HEK293 (cell line): ENCODE results near the gene ME2.

Experiments
- CTCF ChIA-PET: fragments of 350-600 bp; formaldehyde crosslinking; extraction: SDS; loops from one replicate; lab custom pipeline; 2021; ENCODE audit warnings: antibody characterized with exemption; lab: Yijun Ruan, JAX
- POLR2A ChIA-PET: fragments of 300-600 bp; formaldehyde crosslinking; extraction: SDS; loops from one replicate; lab custom pipeline; 2020; ENCODE audit warnings: antibody characterized with exemption, inconsistent platforms; lab: Yijun Ruan, JAX
- H3K27ac ChIP-seq: fragments of 200-500 bp; sonication (Bioruptor generic); 2 replicates; pipeline ENCODE4 v1.5.1; 2014; ENCODE audit warnings: low read depth, low read length, control low read depth, inconsistent platforms; ENCODE audit errors: extremely low read depth
- H3K36me3 ChIP-seq, 2 experiments: fragments of 200-500 bp in 1 of 2; sonication (Bioruptor generic) in 1 of 2; 1 replicate in 1 of 2; 2 replicates in 1 of 2; pipeline ENCODE4 v1.5.1; 2014 to 2017; ENCODE audit warnings: inconsistent platforms in 2 of 2, low read length in 2 of 2; ENCODE audit not compliant: control insufficient read depth in 2 of 2, insufficient read depth in 1 of 2
- H3K4me1 ChIP-seq: fragments of 200-500 bp; sonication (Bioruptor generic); 2 replicates; pipeline ENCODE4 v1.5.1; 2014; ENCODE audit warnings: mild to moderate bottlenecking, low read length, inconsistent platforms; ENCODE audit not compliant: control insufficient read depth, insufficient read depth
- H3K4me3 ChIP-seq: 2 replicates; pipeline ENCODE4 v1.5.1; 2011; ENCODE audit warnings: low read depth, mild to moderate bottlenecking, control low read depth, low read length, moderate library complexity
- H3K9me3 ChIP-seq: fragments of 200-500 bp; sonication (Bioruptor generic); 2 replicates; pipeline ENCODE4 v1.5.1; 2014; ENCODE audit warnings: low read depth, low read length, inconsistent platforms; ENCODE audit not compliant: control insufficient read depth, insufficient read depth
- BCL11B ChIP-seq: fragments of 450-650 bp; formaldehyde crosslinking; IDR thresholded peaks from 2 replicates; pipeline ENCODE4 v1.5.1; 2016; ENCODE audit warnings: low read depth, missing biosample characterization, missing genetic modification characterization
- HOXC10 ChIP-seq: sonication (generic); formaldehyde crosslinking; IDR thresholded peaks from 2 replicates; pipeline ENCODE4 v1.8.1; 2023; ENCODE audit warnings: mild to moderate bottlenecking, missing genetic modification reagents
- KLF16 ChIP-seq: fragments of 450-650 bp; formaldehyde crosslinking; IDR thresholded peaks from 2 replicates; pipeline ENCODE4 v1.5.1; 2017; ENCODE audit warnings: missing biosample characterization, missing genetic modification characterization
- OSR2 ChIP-seq: fragments of 450-650 bp; formaldehyde crosslinking; IDR thresholded peaks from 2 replicates; pipeline ENCODE4 v1.5.1; 2016; ENCODE audit warnings: missing biosample characterization, missing genetic modification characterization
- PRDM6 ChIP-seq: fragments of 450-650 bp; formaldehyde crosslinking; IDR thresholded peaks from 2 replicates; pipeline ENCODE4 v1.5.1; 2017; ENCODE audit warnings: missing biosample characterization, missing genetic modification characterization
- REST ChIP-seq: fragments of 450-650 bp; formaldehyde crosslinking; IDR thresholded peaks from 2 replicates; pipeline ENCODE4 v1.5.1; 2016; ENCODE audit warnings: missing biosample characterization, missing genetic modification characterization
- ZBTB48 ChIP-seq: fragments of 450-650 bp; formaldehyde crosslinking; IDR thresholded peaks from 2 replicates; pipeline ENCODE4 v1.5.1; 2016; ENCODE audit warnings: missing biosample characterization, missing genetic modification characterization
- ZNF121 ChIP-seq: fragments of 450-650 bp; formaldehyde crosslinking; IDR thresholded peaks from 2 replicates; pipeline ENCODE4 v1.5.1; 2016; ENCODE audit warnings: missing biosample characterization, missing genetic modification characterization
- ZNF138 ChIP-seq: fragments of 450-650 bp; formaldehyde crosslinking; IDR thresholded peaks from 2 replicates; pipeline ENCODE4 v1.5.1; 2016; ENCODE audit warnings: missing biosample characterization, missing genetic modification characterization, borderline replicate concordance
- ZNF24 ChIP-seq: fragments of 450-650 bp; formaldehyde crosslinking; IDR thresholded peaks from 2 replicates; pipeline ENCODE4 v1.5.1; 2016; ENCODE audit warnings: missing biosample characterization, missing genetic modification characterization
- ZNF394 ChIP-seq: fragments of 450-650 bp; formaldehyde crosslinking; IDR thresholded peaks from 2 replicates; pipeline ENCODE4 v1.5.1; 2016; ENCODE audit warnings: missing biosample characterization, missing genetic modification characterization, mild to moderate bottlenecking, moderate library complexity, borderline replicate concordance
- ZNF449 ChIP-seq: fragments of 450-650 bp; formaldehyde crosslinking; IDR thresholded peaks from 2 replicates; pipeline ENCODE4 v1.5.1; 2017; ENCODE audit warnings: missing biosample characterization, mild to moderate bottlenecking, missing genetic modification characterization, moderate library complexity
- ZNF571 ChIP-seq: fragments of 450-650 bp; formaldehyde crosslinking; IDR thresholded peaks from 2 replicates; pipeline ENCODE4 v1.5.0; 2017; ENCODE audit warnings: missing biosample characterization, missing genetic modification characterization
- ZNF585B ChIP-seq: fragments of 450-650 bp; formaldehyde crosslinking; IDR thresholded peaks from 2 replicates; pipeline ENCODE4 v1.5.1; 2016; ENCODE audit warnings: missing biosample characterization, missing genetic modification characterization
- ZNF626 ChIP-seq: fragments of 450-650 bp; sonication (Bioruptor Pico); formaldehyde crosslinking; IDR thresholded peaks from 2 replicates; pipeline ENCODE4 v1.5.1; 2018; ENCODE audit warnings: missing biosample characterization, missing genetic modification characterization, inconsistent platforms
- ZSCAN16 ChIP-seq: fragments of 450-650 bp; formaldehyde crosslinking; IDR thresholded peaks from 2 replicates; pipeline ENCODE4 v1.5.1; 2016; ENCODE audit warnings: missing biosample characterization, missing genetic modification characterization
- ZXDB ChIP-seq: fragments of 450-650 bp; formaldehyde crosslinking; IDR thresholded peaks from 2 replicates; pipeline ENCODE4 v1.5.1; 2016; ENCODE audit warnings: missing biosample characterization, missing genetic modification characterization
- TF ChIP-seq, protein P1 (sequence below): fragments of 450-650 bp; formaldehyde crosslinking; IDR thresholded peaks from 2 replicates; pipeline ENCODE4 v1.5.1; 2017; ENCODE audit warnings: missing biosample characterization, missing genetic modification characterization
- TF ChIP-seq, protein P2 (sequence below): fragments of 450-650 bp; formaldehyde crosslinking; IDR thresholded peaks from 2 replicates; pipeline ENCODE4 v1.5.1; 2016; ENCODE audit warnings: missing biosample characterization, missing genetic modification characterization

The ME2 gene

GRCh38 chr18:50844960-50845359 is 34.0 kb upstream of the ME2 start:
- no peaks in the 10 kb centered on the region for H3K9me3 ChIP-seq
- CTCF ChIA-PET, result no interaction called here
- peaks cover 3% of the 10 kb centered on the region; the same call in 1 of the 2 replicates for H3K4me1 ChIP-seq
- no peak for TF ChIP-seq PRDM6 (tag by site-specific recombination)
- no peak for TF ChIP-seq ZNF394 (tag by site-specific recombination)
- TF ChIP-seq ZNF138 (tag by site-specific recombination), result no peak
- TF ChIP-seq ZSCAN16 (tag by site-specific recombination), result no peak
- TF ChIP-seq ZNF585B (tag by site-specific recombination), result no peak
- TF ChIP-seq KLF16 (tag by site-specific recombination), result no peak
- TF ChIP-seq OSR2, result no peak
- no peak overlapping the region for H3K4me3 ChIP-seq
- no peaks in the 10 kb centered on the region for H3K36me3 ChIP-seq
- POLR2A ChIA-PET, result no interaction called here
- H3K27ac ChIP-seq, result no peak overlapping the region

GRCh38 chr18:50847192-50847591 is 31.7 kb upstream of the ME2 start:
- Histone ChIP-seq H3K4me1 (peaks cover 2% of the 10 kb centered on the region; the same call in 1 of the 2 replicates), H3K27ac (no peak overlapping the region), H3K4me3 (no peak overlapping the region), H3K36me3 (no peaks in the 10 kb centered on the region), H3K9me3 (no peaks in the 10 kb centered on the region)
- ChIA-PET POLR2A (interaction anchor here (0.7 kb wide), 1 partner anchor 210 kb away, joined by 4 read pairs; no protein-coding TSS in a partner anchor), CTCF (interaction anchor here (1.9 kb wide), 1 partner anchor 27 kb away, joined by 9 read pairs; no protein-coding TSS in a partner anchor)
- no peak for TF ChIP-seq ZNF571 (tag by site-specific recombination)
- TF ChIP-seq KLF16 (tag by site-specific recombination), result no peak
- TF ChIP-seq ZNF449, result no peak
- TF ChIP-seq ZNF121 (tag by site-specific recombination), result no peak
- TF ChIP-seq ZBTB48 (tag by site-specific recombination), result no peak
- TF ChIP-seq ZNF24 (tag by site-specific recombination), result no peak
- no peak for TF ChIP-seq BCL11B (tag by site-specific recombination)
- TF ChIP-seq HOXC10 (CRISPR knock-in tag), result no peak
- TF ChIP-seq, protein P1, sequence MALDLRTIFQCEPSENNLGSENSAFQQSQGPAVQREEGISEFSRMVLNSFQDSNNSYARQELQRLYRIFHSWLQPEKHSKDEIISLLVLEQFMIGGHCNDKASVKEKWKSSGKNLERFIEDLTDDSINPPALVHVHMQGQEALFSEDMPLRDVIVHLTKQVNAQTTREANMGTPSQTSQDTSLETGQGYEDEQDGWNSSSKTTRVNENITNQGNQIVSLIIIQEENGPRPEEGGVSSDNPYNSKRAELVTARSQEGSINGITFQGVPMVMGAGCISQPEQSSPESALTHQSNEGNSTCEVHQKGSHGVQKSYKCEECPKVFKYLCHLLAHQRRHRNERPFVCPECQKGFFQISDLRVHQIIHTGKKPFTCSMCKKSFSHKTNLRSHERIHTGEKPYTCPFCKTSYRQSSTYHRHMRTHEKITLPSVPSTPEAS (tag by site-specific recombination), result no peak
- no peak for TF ChIP-seq PRDM6 (tag by site-specific recombination)
- no peak for TF ChIP-seq REST (tag by site-specific recombination)
- TF ChIP-seq, protein P2, sequence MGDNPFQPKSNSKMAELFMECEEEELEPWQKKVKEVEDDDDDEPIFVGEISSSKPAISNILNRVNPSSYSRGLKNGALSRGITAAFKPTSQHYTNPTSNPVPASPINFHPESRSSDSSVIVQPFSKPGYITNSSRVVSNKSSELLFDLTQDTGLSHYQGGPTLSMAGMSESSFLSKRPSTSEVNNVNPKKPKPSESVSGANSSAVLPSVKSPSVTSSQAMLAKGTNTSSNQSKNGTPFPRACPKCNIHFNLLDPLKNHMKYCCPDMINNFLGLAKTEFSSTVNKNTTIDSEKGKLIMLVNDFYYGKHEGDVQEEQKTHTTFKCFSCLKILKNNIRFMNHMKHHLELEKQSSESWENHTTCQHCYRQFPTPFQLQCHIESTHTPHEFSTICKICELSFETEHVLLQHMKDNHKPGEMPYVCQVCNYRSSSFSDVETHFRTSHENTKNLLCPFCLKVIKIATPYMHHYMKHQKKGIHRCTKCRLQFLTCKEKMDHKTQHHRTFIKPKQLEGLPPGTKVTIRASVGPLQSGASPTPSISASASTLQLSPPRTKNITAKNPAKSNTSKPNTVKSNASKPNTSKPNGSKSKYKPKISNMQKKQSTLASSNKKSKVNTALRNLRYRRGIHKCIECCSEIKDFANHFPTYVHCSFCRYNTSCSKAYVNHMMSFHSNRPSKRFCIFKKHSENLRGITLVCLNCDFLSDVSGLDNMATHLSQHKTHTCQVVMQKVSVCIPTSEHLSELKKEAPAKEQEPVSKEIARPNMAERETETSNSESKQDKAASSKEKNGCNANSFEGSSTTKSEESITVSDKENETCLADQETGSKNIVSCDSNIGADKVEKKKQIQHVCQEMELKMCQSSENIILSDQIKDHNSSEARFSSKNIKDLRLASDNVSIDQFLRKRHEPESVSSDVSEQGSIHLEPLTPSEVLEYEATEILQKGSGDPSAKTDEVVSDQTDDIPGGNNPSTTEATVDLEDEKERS, result no peak
- TF ChIP-seq ZNF626 (tag by site-specific recombination), result no peak
- no peak for TF ChIP-seq ZXDB (tag by site-specific recombination)
